Activated T-helper 1 cell treated with anti-CD3 and anti-CD28 coated beads, Interleukin-12 subunit alpha, Interleukin-12 subunit beta, Interleukin-2, Interleukin-4 antibody, amounts not matched to agents 30 ng/mL and 10 ng/mL and 1 ng/mL, durations not matched to agents 14 hours and 24 hours and 36 hours (primary cell): Measurements from ENCODE around the gene TDRD10. TPM values are rescaled to one million over a fixed set of nuclear protein-coding genes. Genes with fewer than 3 reads are reported as not detected.

Experiments
- DNase-seq: peaks from one replicate; pipeline ENCODE4 v3.0.0; 2021; ENCODE audit warnings: low spot score
- H3K27ac Mint-ChIP-seq: one replicate; pipeline ENCODE4 v1.8.0; 2021; ENCODE audit warnings: mild to moderate bottlenecking, mixed read lengths
- H3K27me3 Mint-ChIP-seq: one replicate; pipeline ENCODE4 v1.8.0; 2022; ENCODE audit warnings: mild to moderate bottlenecking, moderate library complexity, mixed read lengths; ENCODE audit not compliant: insufficient read depth
- H3K36me3 Mint-ChIP-seq: one replicate; pipeline ENCODE4 v1.8.0; 2021; ENCODE audit warnings: low read depth, mixed read lengths
- H3K4me1 Mint-ChIP-seq: one replicate; pipeline ENCODE4 v1.8.0; 2021; ENCODE audit warnings: low read depth, mixed read lengths
- H3K4me3 Mint-ChIP-seq: one replicate; pipeline ENCODE4 v1.8.0; 2021; ENCODE audit warnings: mild to moderate bottlenecking, moderate library complexity, mixed read lengths
- H3K9me3 Mint-ChIP-seq: one replicate; pipeline ENCODE4 v1.8.0; 2021; ENCODE audit warnings: mixed read lengths
- intact Hi-C: fragments of 100-400 bp; cut with micrococcal nuclease; formaldehyde crosslinking; loops from one replicate; pipeline ENCODE4 v1.15.1; 2024
- total RNA-seq: library from RNA; stranded (reverse); gene quantifications from 2 replicates; pipeline ENCODE4 v1.2.3, GENCODE V29; 2022

The TDRD10 gene
- total RNA-seq, result not detected in 2 replicates

GRCh38 chr1:154502066-154502743 is at the start of gene TDRD10, which contains the start of gene SHE:
Gene TDRD10, plus strand, starts transcription at chr1:154502219. Its CDS starts 4,685 bp downstream, at chr1:154506904.
Gene SHE, minus strand, starts transcription at chr1:154502412. Its CDS starts 386 bp downstream, at chr1:154502026.
- DNase-seq, result no peak
- H3K27me3 Mint-ChIP-seq, result peaks cover 67% of the 10 kb centered on the region

GRCh38 chr1:154453161-154453560 is 48.9 kb upstream of the TDRD10 start:
- peaks cover 30% of the 10 kb centered on the region for H3K27me3 Mint-ChIP-seq
- intact Hi-C loops, result no loop called here
- no peak overlapping the region for H3K4me3 Mint-ChIP-seq
- peaks cover 29% of the 10 kb centered on the region for H3K36me3 Mint-ChIP-seq
- H3K4me1 Mint-ChIP-seq, result peaks cover 25% of the 10 kb centered on the region
- H3K9me3 Mint-ChIP-seq, result no peaks in the 10 kb centered on the region
- DNase-seq, result no peak
- H3K27ac Mint-ChIP-seq, result no peak overlapping the region

More at GRCh38 chr1:154502066-154502743, at the start of gene TDRD10, which contains the start of gene SHE:
- Mint-ChIP-seq H3K36me3 (no peaks in the 10 kb centered on the region), H3K9me3 (no peaks in the 10 kb centered on the region), H3K4me1 (peaks cover 8% of the 10 kb centered on the region), H3K27ac (no peak within 1 kb of the TSS), H3K4me3 (no peak within 1 kb of the TSS)
- intact Hi-C loops, result no loop called here

GRCh38 chr1:154453574-154454352 is 48.3 kb upstream of the TDRD10 start:
- Mint-ChIP-seq H3K4me1 (peaks cover 25% of the 10 kb centered on the region), H3K36me3 (peaks cover 29% of the 10 kb centered on the region), H3K27ac (peak overlapping the region; percentile 14), H3K27me3 (peaks cover 30% of the 10 kb centered on the region), H3K9me3 (no peaks in the 10 kb centered on the region), H3K4me3 (no peak overlapping the region)
- DNase-seq, result no peak
- intact Hi-C loops, result loop anchor here (2.0 kb wide), 1 partner anchor 15 kb away; no protein-coding TSS in a partner anchor

- Mint-ChIP-seq H3K4me1 (peaks cover 25% of the 10 kb centered on the region), H3K27ac (no peak overlapping the region), H3K27me3 (peaks cover 28% of the 10 kb centered on the region), H3K36me3 (peaks cover 29% of the 10 kb centered on the region), H3K9me3 (no peaks in the 10 kb centered on the region), H3K4me3 (no peak overlapping the region)
- no peak for DNase-seq
- intact Hi-C loops, result loop anchor here (2.0 kb wide), 1 partner anchor 16 kb away; no protein-coding TSS in a partner anchor
Observed at GRCh38 chr1:154454386-154455120, 47.5 kb upstream of the TDRD10 start.

- no peak for DNase-seq
- Mint-ChIP-seq H3K27me3 (peaks cover 16% of the 10 kb centered on the region), H3K9me3 (no peaks in the 10 kb centered on the region), H3K4me3 (no peak overlapping the region), H3K27ac (no peak overlapping the region), H3K36me3 (peaks cover 23% of the 10 kb centered on the region), H3K4me1 (peaks cover 33% of the 10 kb centered on the region)
- intact Hi-C loops, result no loop called here
Observed at GRCh38 chr1:154456631-154457030, 45.4 kb upstream of the TDRD10 start.

GRCh38 chr1:154459080-154459479 is 42.9 kb upstream of the TDRD10 start:
- Mint-ChIP-seq H3K27me3 (peaks cover 5% of the 10 kb centered on the region), H3K4me1 (peaks cover 38% of the 10 kb centered on the region), H3K4me3 (no peak overlapping the region), H3K27ac (no peak overlapping the region), H3K36me3 (peaks cover 16% of the 10 kb centered on the region), H3K9me3 (no peaks in the 10 kb centered on the region)
- intact Hi-C loops, result no loop called here
- no peak for DNase-seq

GRCh38 chr1:154460695-154461260 is 41.2 kb upstream of the TDRD10 start:
- H3K27me3 Mint-ChIP-seq, result peaks cover 5% of the 10 kb centered on the region
- H3K4me1 Mint-ChIP-seq, result peaks cover 41% of the 10 kb centered on the region
- intact Hi-C loops, result loop anchor here (10.0 kb wide), 1 partner anchor 276 kb away; no protein-coding TSS in a partner anchor
- DNase-seq, result no peak
- no peaks in the 10 kb centered on the region for H3K9me3 Mint-ChIP-seq
- H3K36me3 Mint-ChIP-seq, result peaks cover 8% of the 10 kb centered on the region
- H3K4me3 Mint-ChIP-seq, result no peak overlapping the region
- no peak overlapping the region for H3K27ac Mint-ChIP-seq

- peak overlapping the region; percentile 58 for H3K4me3 Mint-ChIP-seq
- no peaks in the 10 kb centered on the region for H3K9me3 Mint-ChIP-seq
- peaks cover 7% of the 10 kb centered on the region for H3K36me3 Mint-ChIP-seq
- H3K27me3 Mint-ChIP-seq, result peaks cover 3% of the 10 kb centered on the region
- DNase-seq, result peak; percentile 67
- intact Hi-C loops, result loop anchor here (1.0 to 10.0 kb wide), 4 partner anchors 24 to 279 kb away; no protein-coding TSS in a partner anchor
- peaks cover 65% of the 10 kb centered on the region for H3K4me1 Mint-ChIP-seq
- H3K27ac Mint-ChIP-seq, result peak overlapping the region; percentile 81
Observed at GRCh38 chr1:154463512-154463990, 38.5 kb upstream of the TDRD10 start.

- intact Hi-C loops, result loop anchor here (10.0 kb wide), 1 partner anchor 281 kb away; no protein-coding TSS in a partner anchor
- Mint-ChIP-seq H3K9me3 (no peaks in the 10 kb centered on the region), H3K27ac (no peak overlapping the region), H3K4me1 (peaks cover 60% of the 10 kb centered on the region), H3K36me3 (peaks cover 7% of the 10 kb centered on the region), H3K4me3 (peak overlapping the region; percentile 1), H3K27me3 (no peaks in the 10 kb centered on the region)
- DNase-seq, result no peak
Observed at GRCh38 chr1:154465621-154466195, 36.3 kb upstream of the TDRD10 start.

GRCh38 chr1:154466206-154466605 is 35.8 kb upstream of the TDRD10 start:
- no peak overlapping the region for H3K27ac Mint-ChIP-seq
- no peaks in the 10 kb centered on the region for H3K27me3 Mint-ChIP-seq
- H3K4me3 Mint-ChIP-seq, result peak overlapping the region; percentile 1
- no peaks in the 10 kb centered on the region for H3K9me3 Mint-ChIP-seq
- intact Hi-C loops, result loop anchor here (10.0 kb wide), 1 partner anchor 281 kb away; no protein-coding TSS in a partner anchor
- DNase-seq, result no peak
- peaks cover 57% of the 10 kb centered on the region for H3K4me1 Mint-ChIP-seq
- H3K36me3 Mint-ChIP-seq, result peaks cover 7% of the 10 kb centered on the region

- H3K9me3 Mint-ChIP-seq, result no peaks in the 10 kb centered on the region
- peaks cover 7% of the 10 kb centered on the region for H3K36me3 Mint-ChIP-seq
- no peak for DNase-seq
- H3K27me3 Mint-ChIP-seq, result no peaks in the 10 kb centered on the region
- no peak overlapping the region for H3K4me3 Mint-ChIP-seq
- H3K4me1 Mint-ChIP-seq, result peaks cover 54% of the 10 kb centered on the region
- H3K27ac Mint-ChIP-seq, result no peak overlapping the region
- intact Hi-C loops, result loop anchor here (10.0 kb wide), 1 partner anchor 282 kb away; no protein-coding TSS in a partner anchor
Observed at GRCh38 chr1:154466921-154467417, 35.0 kb upstream of the TDRD10 start.
